NB4 (cell line): Measurements from ENCODE around the gene AFAP1L2.

ENCODE experiments used
- CTCF ChIP-seq: IDR thresholded peaks from one replicate; pipeline ENCODE4 v1.5.1; 2012; ENCODE audit warnings: low read depth, low read length
- MAX ChIP-seq: IDR thresholded peaks from 2 replicates; pipeline ENCODE4 v1.6.1; 2011; ENCODE audit warnings: low read depth, low read length
- MYC ChIP-seq: IDR thresholded peaks from 2 replicates; pipeline ENCODE4 v1.6.1; 2011; ENCODE audit warnings: low read depth, low read length
- POLR2A ChIP-seq: IDR thresholded peaks from 2 replicates; pipeline ENCODE4 v1.6.1; 2011; ENCODE audit warnings: mild to moderate bottlenecking; ENCODE audit not compliant: insufficient read length; ENCODE audit errors: extremely low read depth

GRCh38 chr10:114431414-114432135, 27.3 kb upstream of the AFAP1L2 start:
- no peak for TF ChIP-seq MAX
- no peak for TF ChIP-seq CTCF
- TF ChIP-seq POLR2A, result no peak
- TF ChIP-seq MYC, result no peak
